ENCODE results near the gene EPC1.

EPC1 gene

DNA sequence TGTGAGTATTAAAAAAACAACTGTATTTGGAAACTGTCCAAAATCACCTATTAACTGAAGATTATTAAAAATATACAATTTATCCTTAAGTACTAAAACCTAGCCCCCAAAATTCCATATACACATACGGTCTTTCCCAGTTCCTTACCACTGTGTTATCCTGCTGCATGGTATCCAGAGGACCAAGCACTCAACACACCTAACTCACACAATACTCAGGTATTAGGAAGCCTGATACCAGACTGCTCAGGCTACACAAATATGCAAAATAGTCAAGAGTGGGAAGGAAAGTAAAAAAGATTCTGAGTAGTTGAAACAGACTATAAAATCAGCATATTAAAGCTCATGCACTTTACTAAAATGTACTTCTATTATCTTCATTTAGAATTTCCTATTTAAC lies 67.2 kb downstream of the EPC1 start:
- Histone ChIP-seq H2BK120ac (ENCODE audit: insufficient read depth, low read length, poor library complexity) (no peak overlapping the region), H3K14ac (ENCODE audit: low read length) (no peak overlapping the region), H3K4me2 (ENCODE audit: low read length) (no peak overlapping the region), H3K27ac (ENCODE audit: low read depth, low read length) (no peak overlapping the region), H2BK5ac (ENCODE audit: low read depth, low read length, poor library complexity) (no peak overlapping the region), H3K23ac (ENCODE audit: low read length) (no peak overlapping the region), H2AK5ac (ENCODE audit: low read length) (no peak overlapping the region), H4K91ac (ENCODE audit: low read depth, low read length) (no peak overlapping the region), H3K79me1 (ENCODE audit: low read length) (no peaks in the 10 kb centered on the region), H3K9ac (ENCODE audit: low read length) (no peak overlapping the region), H4K12ac (ENCODE audit: low read depth, low read length) (no peak overlapping the region), H3K79me2 (ENCODE audit: control insufficient read depth, insufficient read depth, low read length, poor library complexity) (no peaks in the 10 kb centered on the region), H3K18ac (ENCODE audit: low read length) (no peak overlapping the region), H3K9me3 (ENCODE audit: insufficient read depth, low read depth, low read length) (no peaks in the 10 kb centered on the region), H3K4ac (ENCODE audit: low read depth, low read length) (no peak overlapping the region), H3K36me3 (ENCODE audit: control insufficient read depth in 1 of 2, insufficient read depth in 2 of 2, low read length in 2 of 2) (peaks cover 16 to 20% of the 10 kb centered on the region in 2 experiments), H4K8ac (ENCODE audit: low read depth, low read length) (no peak overlapping the region), H3K4me1 (ENCODE audit: control insufficient read depth in 1 of 2, insufficient read depth in 2 of 2, low read length in 2 of 2) (no peaks in the 10 kb centered on the region), H3K27me3 (ENCODE audit: insufficient read depth, low read length) (no peaks in the 10 kb centered on the region), H2AFZ (ENCODE audit: insufficient read depth, low read length, poor library complexity) (no peak overlapping the region), H2BK12ac (ENCODE audit: low read length) (no peak overlapping the region), H3K4me3 (ENCODE audit: low read depth, low read length) (no peak overlapping the region)
- no peak for DNase-seq
- WGBS (ENCODE audit: extremely low coverage, insufficient coverage, insufficient read length): no CpG with 5 or more reads among the region's 1 CpG

DNA sequence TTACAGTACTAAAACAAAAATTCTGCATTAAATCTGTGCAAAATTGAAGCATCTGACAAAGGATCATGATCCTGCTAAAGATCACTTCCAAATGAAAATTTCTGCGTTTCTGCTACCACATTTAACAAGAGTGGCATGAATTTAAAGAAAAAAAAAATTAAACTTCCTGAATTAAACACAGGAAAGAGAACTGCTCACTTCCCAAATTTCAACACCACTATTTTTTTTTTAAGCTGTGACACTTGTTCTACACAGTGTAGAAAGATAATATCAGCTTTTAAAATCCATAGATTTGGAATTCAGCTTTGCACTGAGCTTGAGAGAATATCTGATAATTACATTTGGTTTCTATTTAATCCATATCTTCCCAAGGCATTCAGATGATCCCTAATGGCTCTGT lies 73.6 kb downstream of the EPC1 start:
- H4K8ac ChIP-seq (ENCODE audit: low read depth, low read length): no peak overlapping the region
- H2BK5ac ChIP-seq (ENCODE audit: low read depth, low read length, poor library complexity): no peak overlapping the region
- H2BK12ac ChIP-seq (ENCODE audit: low read length): no peak overlapping the region
- no peak overlapping the region for H2AK5ac ChIP-seq (ENCODE audit: low read length)
- H3K79me1 ChIP-seq (ENCODE audit: low read length): peaks cover 4% of the 10 kb centered on the region
- H3K18ac ChIP-seq (ENCODE audit: low read length): no peak overlapping the region
- no peak overlapping the region for H2AFZ ChIP-seq (ENCODE audit: insufficient read depth, low read length, poor library complexity)
- H3K4me3 ChIP-seq (ENCODE audit: low read depth, low read length): no peak overlapping the region
- H3K9me3 ChIP-seq (ENCODE audit: insufficient read depth, low read depth, low read length): no peaks in the 10 kb centered on the region
- H4K91ac ChIP-seq (ENCODE audit: low read depth, low read length): no peak overlapping the region
- H4K12ac ChIP-seq (ENCODE audit: low read depth, low read length): no peak overlapping the region
- no peak overlapping the region for H3K14ac ChIP-seq (ENCODE audit: low read length)
- no peak for DNase-seq
- H3K23ac ChIP-seq (ENCODE audit: low read length): no peak overlapping the region
- H2BK120ac ChIP-seq (ENCODE audit: insufficient read depth, low read length, poor library complexity): no peak overlapping the region
- H3K79me2 ChIP-seq (ENCODE audit: control insufficient read depth, insufficient read depth, low read length, poor library complexity): no peaks in the 10 kb centered on the region
- H3K27me3 ChIP-seq (ENCODE audit: insufficient read depth, low read length): no peaks in the 10 kb centered on the region
- no peak overlapping the region for H3K27ac ChIP-seq (ENCODE audit: low read depth, low read length)
- peaks cover 17 to 23% of the 10 kb centered on the region in 2 experiments for H3K36me3 ChIP-seq (ENCODE audit: control insufficient read depth in 1 of 2, insufficient read depth in 2 of 2, low read length in 2 of 2)
- no peak overlapping the region for H3K4ac ChIP-seq (ENCODE audit: low read depth, low read length)
- H3K4me2 ChIP-seq (ENCODE audit: low read length): no peak overlapping the region
- WGBS (ENCODE audit: extremely low coverage, insufficient coverage, insufficient read length): no CpG with 5 or more reads among the region's 1 CpG
- no peak overlapping the region for H3K9ac ChIP-seq (ENCODE audit: low read length)
- H3K4me1 ChIP-seq (ENCODE audit: control insufficient read depth in 1 of 2, insufficient read depth in 2 of 2, low read length in 2 of 2): peaks cover 2 to 5% of the 10 kb centered on the region in 2 experiments

DNA sequence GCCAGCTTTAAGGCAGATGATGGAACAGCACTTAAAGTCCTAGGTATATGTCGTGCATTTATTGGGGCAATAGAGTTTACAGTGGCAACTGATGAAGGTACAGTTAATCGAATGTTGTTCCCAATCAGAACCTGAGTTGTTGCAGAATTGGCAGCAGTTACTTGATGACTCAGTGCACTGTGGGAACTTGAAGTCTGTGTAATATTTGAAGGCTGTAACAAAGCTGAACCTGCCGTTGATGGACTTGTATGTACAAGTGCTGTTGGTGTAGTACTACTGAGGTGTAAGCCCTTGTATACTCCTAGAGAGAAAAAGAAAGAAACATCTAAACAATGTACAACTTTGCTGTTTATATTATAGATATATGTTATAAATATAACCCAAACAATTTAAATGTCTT lies 75.3 kb downstream of the EPC1 start:
- Histone ChIP-seq H3K23ac (ENCODE audit: low read length) (no peak overlapping the region), H3K4me1 (ENCODE audit: control insufficient read depth in 1 of 2, insufficient read depth in 2 of 2, low read length in 2 of 2) (peaks cover 6 to 9% of the 10 kb centered on the region in 2 experiments), H3K4me2 (ENCODE audit: low read length) (no peak overlapping the region), H2AK5ac (ENCODE audit: low read length) (no peak overlapping the region), H3K79me2 (ENCODE audit: control insufficient read depth, insufficient read depth, low read length, poor library complexity) (no peaks in the 10 kb centered on the region), H3K4me3 (ENCODE audit: low read depth, low read length) (no peak overlapping the region), H2BK120ac (ENCODE audit: insufficient read depth, low read length, poor library complexity) (no peak overlapping the region), H3K9ac (ENCODE audit: low read length) (no peak overlapping the region), H4K91ac (ENCODE audit: low read depth, low read length) (no peak overlapping the region), H3K79me1 (ENCODE audit: low read length) (peaks cover 7% of the 10 kb centered on the region), H3K14ac (ENCODE audit: low read length) (no peak overlapping the region), H3K27ac (ENCODE audit: low read depth, low read length) (no peak overlapping the region), H2AFZ (ENCODE audit: insufficient read depth, low read length, poor library complexity) (no peak overlapping the region), H2BK12ac (ENCODE audit: low read length) (no peak overlapping the region), H3K18ac (ENCODE audit: low read length) (no peak overlapping the region), H2BK5ac (ENCODE audit: low read depth, low read length, poor library complexity) (no peak overlapping the region), H4K8ac (ENCODE audit: low read depth, low read length) (no peak overlapping the region), H3K36me3 (ENCODE audit: control insufficient read depth in 1 of 2, insufficient read depth in 2 of 2, low read length in 2 of 2) (peaks cover 15 to 21% of the 10 kb centered on the region in 2 experiments), H3K4ac (ENCODE audit: low read depth, low read length) (no peak overlapping the region), H3K9me3 (ENCODE audit: insufficient read depth, low read depth, low read length) (no peaks in the 10 kb centered on the region), H4K12ac (ENCODE audit: low read depth, low read length) (no peak overlapping the region), H3K27me3 (ENCODE audit: insufficient read depth, low read length) (no peaks in the 10 kb centered on the region)
- no CpG with 5 or more reads among the region's 3 CpGs for WGBS (ENCODE audit: extremely low coverage, insufficient coverage, insufficient read length)
- DNase-seq: no peak

DNA sequence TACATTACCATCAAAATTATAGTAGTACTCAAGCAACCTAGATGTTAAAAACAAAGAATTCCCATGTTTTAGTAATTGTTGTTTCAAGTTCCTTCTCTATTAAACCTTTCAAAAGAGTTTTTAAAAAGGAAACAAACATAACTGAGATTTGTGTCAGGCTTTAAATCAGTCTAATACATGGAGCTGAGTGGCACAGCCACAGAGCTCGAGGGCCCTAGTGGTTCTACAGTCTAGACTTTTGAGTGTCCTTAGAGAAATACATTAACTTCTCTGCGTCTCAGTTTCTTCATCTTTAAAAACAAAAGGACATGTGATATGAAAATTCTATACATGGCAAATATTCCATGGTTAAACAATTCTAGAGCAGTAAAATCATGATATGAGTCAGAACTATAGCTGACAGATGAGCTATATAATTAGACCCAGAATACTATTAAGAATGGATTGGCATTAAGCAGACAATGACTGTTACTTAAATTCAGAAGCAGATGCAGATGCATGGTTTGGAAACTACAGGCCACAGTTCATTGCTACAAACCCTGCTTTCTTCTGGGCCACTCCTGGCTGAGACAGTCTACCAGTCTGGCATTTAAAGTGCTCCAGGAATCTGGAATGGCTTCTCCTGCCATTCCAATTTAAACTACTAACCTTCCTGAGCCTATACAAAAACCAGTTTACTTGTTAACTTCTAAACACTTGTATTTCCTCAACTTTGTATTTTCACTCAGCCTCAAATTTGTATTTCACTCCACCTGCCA lies 77.4 kb downstream of the EPC1 start:
- Histone ChIP-seq H3K4me2 (ENCODE audit: low read length) (no peak overlapping the region), H3K23ac (ENCODE audit: low read length) (no peak overlapping the region), H3K4me1 (ENCODE audit: control insufficient read depth in 1 of 2, insufficient read depth in 2 of 2, low read length in 2 of 2) (peaks cover 6 to 9% of the 10 kb centered on the region in 2 experiments), H2BK120ac (ENCODE audit: insufficient read depth, low read length, poor library complexity) (no peak overlapping the region), H2AFZ (ENCODE audit: insufficient read depth, low read length, poor library complexity) (no peak overlapping the region), H3K9me3 (ENCODE audit: insufficient read depth, low read depth, low read length) (no peaks in the 10 kb centered on the region), H3K4ac (ENCODE audit: low read depth, low read length) (no peak overlapping the region), H3K4me3 (ENCODE audit: low read depth, low read length) (no peak overlapping the region), H3K27ac (ENCODE audit: low read depth, low read length) (peak overlapping the region; percentile 72), H4K8ac (ENCODE audit: low read depth, low read length) (no peak overlapping the region), H2BK5ac (ENCODE audit: low read depth, low read length, poor library complexity) (peak overlapping the region; percentile 68), H3K79me1 (ENCODE audit: low read length) (peaks cover 7% of the 10 kb centered on the region), H3K27me3 (ENCODE audit: insufficient read depth, low read length) (no peaks in the 10 kb centered on the region), H3K18ac (ENCODE audit: low read length) (no peak overlapping the region), H3K14ac (ENCODE audit: low read length) (no peak overlapping the region), H4K91ac (ENCODE audit: low read depth, low read length) (no peak overlapping the region), H3K36me3 (ENCODE audit: control insufficient read depth in 1 of 2, insufficient read depth in 2 of 2, low read length in 2 of 2) (peaks cover 9 to 18% of the 10 kb centered on the region in 2 experiments), H2AK5ac (ENCODE audit: low read length) (no peak overlapping the region), H3K9ac (ENCODE audit: low read length) (no peak overlapping the region), H4K12ac (ENCODE audit: low read depth, low read length) (no peak overlapping the region), H3K79me2 (ENCODE audit: control insufficient read depth, insufficient read depth, low read length, poor library complexity) (no peaks in the 10 kb centered on the region), H2BK12ac (ENCODE audit: low read length) (no peak overlapping the region)
- WGBS (ENCODE audit: extremely low coverage, insufficient coverage, insufficient read length): no CpG with 5 or more reads among the region's 2 CpGs
- DNase-seq: peak; percentile 55 to 77
